Thymus (tissue), 11 donors: ENCODE results near the gene ANO2. TPM values are rescaled to one million over a fixed set of nuclear protein-coding genes. Genes with fewer than 3 reads are reported as not detected.

Experiments
- DNase-seq, 9 donors: peaks; one replicate each; pipeline ENCODE4 v3.0.0-alpha.2; 2013; ENCODE audit warnings: low spot score in 9 of 9, low read depth in 6 of 9, missing footprints in 1 of 9
- H3K27ac ChIP-seq, 2 donors: one replicate each; pipeline ENCODE4 v1.5.1; 2013; ENCODE audit warnings: control low read depth in 1 of 2, low read depth in 1 of 2, low read length in 1 of 2, mild to moderate bottlenecking in 1 of 2, moderate library complexity in 1 of 2
- H3K27me3 ChIP-seq, 2 donors: one replicate each; pipeline ENCODE4 v1.5.1; 2013; ENCODE audit warnings: low read length in 1 of 2; ENCODE audit not compliant: control insufficient read depth in 2 of 2, insufficient read depth in 1 of 2
- H3K36me3 ChIP-seq, 2 donors: one replicate each; pipeline ENCODE4 v1.5.1; 2013; ENCODE audit warnings: low read length in 1 of 2, mild to moderate bottlenecking in 1 of 2, moderate library complexity in 1 of 2; ENCODE audit not compliant: control insufficient read depth in 2 of 2, insufficient read depth in 2 of 2
- H3K4me1 ChIP-seq, 2 donors: one replicate each; pipeline ENCODE4 v1.5.1; 2013; ENCODE audit warnings: low read length in 2 of 2; ENCODE audit not compliant: control insufficient read depth in 2 of 2, insufficient read depth in 2 of 2
- H3K4me3 ChIP-seq, 2 donors: one replicate each; pipeline ENCODE4 v1.5.1; 2013; ENCODE audit warnings: low read length in 2 of 2, control low read depth in 1 of 2, mild to moderate bottlenecking in 1 of 2
- H3K9me3 ChIP-seq, 2 donors: one replicate each; pipeline ENCODE4 v1.5.1; 2013; ENCODE audit warnings: low read length in 1 of 2, mild to moderate bottlenecking in 1 of 2; ENCODE audit not compliant: control insufficient read depth in 2 of 2, insufficient read depth in 1 of 2
- WGBS: extraction: QIAGEN DNeasy Blood & Tissue Kit; methylation state at CpG from one replicate; pipeline ENCODE4 v1.1.7; 2013; 5-methylcytosine and 5-hydroxymethylcytosine counted together
- polyA plus RNA-seq: library from polyadenylated mRNA; stranded (reverse); fragments of 200-250 nt; gene quantifications from one replicate; pipeline ENCODE4 v1.2.3, GENCODE V29; 2013
- total RNA-seq: library from RNA; stranded (reverse); fragments of 120-200 nt; gene quantifications from one replicate; pipeline ENCODE4 v1.2.4, GENCODE V29; 2013
- donor health status: healthy.

ANO2 gene
- total and polyA plus RNA-seq, 2 donors: 0.57 to 1.4 TPM

- H3K36me3 ChIP-seq: no peaks in the 10 kb centered on the region
- 85% methylated on average over 11 of the region's 11 CpGs for WGBS
- DNase-seq: no peak
Measured at GRCh38 chr12:5904441-5904840, 40.6 kb downstream of the ANO2 start.

DNA sequence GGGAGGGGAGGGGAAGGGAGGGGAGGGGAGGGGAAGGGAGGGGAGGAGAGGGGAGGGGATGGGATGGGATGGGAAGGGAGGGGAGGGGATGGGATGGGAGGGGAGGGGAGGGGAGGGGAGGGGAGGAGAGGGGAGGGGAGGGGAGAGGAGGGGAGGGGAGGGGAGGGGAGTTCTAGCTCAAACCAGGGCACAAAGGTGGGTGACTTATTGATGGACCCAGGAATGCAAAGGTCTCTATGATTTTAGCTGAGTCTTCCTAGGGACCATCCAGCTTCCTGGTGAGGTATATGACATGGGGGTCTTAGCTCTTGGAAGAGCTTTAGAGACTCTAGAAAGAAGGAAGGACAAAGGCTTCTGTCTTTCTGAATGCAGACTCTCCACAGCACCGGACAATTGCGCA is 42.3 kb downstream of the ANO2 start:
- Histone ChIP-seq H3K9me3 (no peaks in the 10 kb centered on the region), H3K4me1 (no peaks in the 10 kb centered on the region), H3K4me3 (no peak overlapping the region), H3K27me3 (no peaks in the 10 kb centered on the region), H3K27ac (no peak overlapping the region), H3K36me3 (no peaks in the 10 kb centered on the region)
- no peak for DNase-seq
- WGBS: 100% methylated on average over 2 of the region's 2 CpGs

More at GRCh38 chr12:5904441-5904840, 40.6 kb downstream of the ANO2 start:
- Histone ChIP-seq H3K27me3 (no peaks in the 10 kb centered on the region), H3K4me1 (no peaks in the 10 kb centered on the region), H3K27ac (no peak overlapping the region), H3K4me3 (no peak overlapping the region), H3K9me3 (no peaks in the 10 kb centered on the region)

GRCh38 chr12:5901416-5901815 is 43.6 kb downstream of the ANO2 start:
- no peaks in the 10 kb centered on the region for H3K36me3 ChIP-seq
- H3K27me3 ChIP-seq: no peaks in the 10 kb centered on the region
- no peak overlapping the region for H3K4me3 ChIP-seq
- H3K4me1 ChIP-seq: no peaks in the 10 kb centered on the region
- no peaks in the 10 kb centered on the region for H3K9me3 ChIP-seq
- no peak for DNase-seq
- no peak overlapping the region for H3K27ac ChIP-seq
- WGBS: 97% methylated on average over 6 of the region's 6 CpGs

DNA sequence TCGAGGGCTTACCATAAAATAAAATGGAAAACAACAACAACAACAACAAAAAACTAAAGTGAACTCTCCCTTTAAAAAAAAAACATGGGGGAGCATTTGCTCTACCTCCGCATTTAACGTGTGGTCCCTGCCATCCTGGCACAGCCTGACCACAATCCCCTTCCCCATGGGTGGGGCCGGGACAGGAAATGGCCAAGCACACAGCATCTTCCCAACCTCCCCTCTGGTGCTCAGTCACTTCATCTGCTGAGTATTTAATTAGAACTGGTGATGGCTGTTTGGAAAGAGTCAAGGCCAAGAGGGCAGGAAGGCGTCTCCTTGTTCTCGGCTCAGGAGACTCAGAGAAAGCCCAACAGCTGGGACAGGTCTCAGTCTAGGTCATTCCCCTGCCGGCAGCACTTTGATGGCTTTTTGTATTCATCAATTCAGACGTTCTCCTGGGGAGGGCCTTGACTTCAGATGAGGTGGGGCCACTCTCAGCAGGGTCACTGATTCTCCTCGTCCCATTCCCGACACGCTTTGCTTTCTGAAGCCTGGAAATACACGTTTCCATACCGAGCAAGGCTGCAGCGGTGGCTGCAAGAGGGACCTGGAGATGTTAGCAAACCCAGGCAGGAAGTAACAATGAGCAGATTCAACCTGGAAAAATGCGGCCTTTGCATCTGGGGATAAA is 44.4 kb downstream of the ANO2 start:
- Histone ChIP-seq H3K27me3 (no peaks in the 10 kb centered on the region), H3K27ac (no peak overlapping the region), H3K36me3 (no peaks in the 10 kb centered on the region), H3K9me3 (no peaks in the 10 kb centered on the region), H3K4me1 (no peaks in the 10 kb centered on the region), H3K4me3 (no peak overlapping the region)
- DNase-seq: no peak
- 82% methylated on average over 15 of the region's 15 CpGs for WGBS

- no peak for DNase-seq
- no peak overlapping the region for H3K27ac ChIP-seq
- H3K27me3 ChIP-seq: no peaks in the 10 kb centered on the region
- no peaks in the 10 kb centered on the region for H3K36me3 ChIP-seq
- 76% methylated on average over 4 of the region's 4 CpGs for WGBS
- no peaks in the 10 kb centered on the region for H3K9me3 ChIP-seq
- H3K4me3 ChIP-seq: no peak overlapping the region
- H3K4me1 ChIP-seq: no peaks in the 10 kb centered on the region
Measured at GRCh38 chr12:5900076-5900475, 45.0 kb downstream of the ANO2 start.

- DNase-seq: no peak
- WGBS: 98% methylated on average over 3 of the region's 3 CpGs
- H3K9me3 ChIP-seq: no peaks in the 10 kb centered on the region
- H3K27ac ChIP-seq: no peak overlapping the region
- no peaks in the 10 kb centered on the region for H3K4me1 ChIP-seq
- H3K27me3 ChIP-seq: no peaks in the 10 kb centered on the region
- no peaks in the 10 kb centered on the region for H3K36me3 ChIP-seq
- no peak overlapping the region for H3K4me3 ChIP-seq
Measured at GRCh38 chr12:5899675-5900074, 45.4 kb downstream of the ANO2 start.

DNA sequence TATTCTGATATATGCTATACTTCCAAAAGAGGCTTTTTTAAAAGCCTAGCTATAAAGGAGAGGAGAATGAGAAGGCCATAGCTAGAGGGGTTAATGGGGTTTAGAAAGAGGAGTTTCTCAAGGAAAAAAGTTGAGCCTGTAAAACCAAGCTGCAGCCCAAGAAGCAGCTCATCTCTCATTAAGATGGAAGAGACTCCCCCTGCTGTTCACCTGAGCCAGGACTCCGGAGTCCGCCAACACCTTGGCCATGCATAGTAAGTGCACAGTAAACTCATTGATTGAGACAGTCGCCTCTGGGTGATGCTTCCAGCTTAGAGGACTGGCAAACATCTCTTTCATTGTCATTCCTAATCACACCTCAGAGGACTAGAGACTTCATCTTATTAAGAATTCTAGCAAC is 46.2 kb downstream of the ANO2 start:
- Histone ChIP-seq H3K4me1 (no peaks in the 10 kb centered on the region), H3K4me3 (no peak overlapping the region), H3K9me3 (no peaks in the 10 kb centered on the region), H3K36me3 (no peaks in the 10 kb centered on the region), H3K27me3 (no peaks in the 10 kb centered on the region), H3K27ac (no peak overlapping the region)
- WGBS: 96% methylated on average over 3 of the region's 3 CpGs
- no peak for DNase-seq

GRCh38 chr12:5889381-5890047 is 55.5 kb downstream of the ANO2 start:
- Histone ChIP-seq H3K9me3 (peaks cover 0 to 4% of the 10 kb centered on the region in 2 donors), H3K4me1 (no peaks in the 10 kb centered on the region), H3K27ac (no peak overlapping the region), H3K27me3 (peaks cover 0 to 10% of the 10 kb centered on the region in 2 donors), H3K36me3 (no peaks in the 10 kb centered on the region), H3K4me3 (no peak overlapping the region)
- 95% methylated on average over 6 of the region's 6 CpGs for WGBS
- no peak for DNase-seq

GRCh38 chr12:5888816-5889315 is 56.2 kb downstream of the ANO2 start:
- no peak for DNase-seq

More at GRCh38 chr12:5888816-5889315, 56.2 kb downstream of the ANO2 start:
- H3K36me3 ChIP-seq: no peaks in the 10 kb centered on the region
- WGBS: 91% methylated on average over 26 of the region's 26 CpGs
- peaks cover 0 to 10% of the 10 kb centered on the region in 2 donors for H3K27me3 ChIP-seq
- H3K4me3 ChIP-seq: no peak overlapping the region
- no peak overlapping the region for H3K27ac ChIP-seq
- no peaks in the 10 kb centered on the region for H3K4me1 ChIP-seq
- peaks cover 0 to 4% of the 10 kb centered on the region in 2 donors for H3K9me3 ChIP-seq
